ENCODE results near the gene SHQ1.

Gene SHQ1

GRCh38 chr3:72766866-72767265, 81.4 kb downstream of the SHQ1 start:
- no peaks in the 10 kb centered on the region for H3K27me3 ChIP-seq (ENCODE audit: insufficient read depth, low read depth)
- H2AFZ ChIP-seq (ENCODE audit: low read depth) = no peak overlapping the region
- H3K79me2 ChIP-seq (ENCODE audit: insufficient read depth, low read depth) = no peaks in the 10 kb centered on the region
- no peaks in the 10 kb centered on the region for H3K36me3 ChIP-seq (ENCODE audit: insufficient read depth)
- H3K27ac ChIP-seq = no peak overlapping the region
- H3K4me2 ChIP-seq = no peak overlapping the region
- H3K4me1 ChIP-seq (ENCODE audit: low read depth, poor library complexity, severe bottlenecking) = no peaks in the 10 kb centered on the region
- H4K20me1 ChIP-seq (ENCODE audit: insufficient read depth) = no peaks in the 10 kb centered on the region
- TF ChIP-seq CTCF (conservative IDR thresholded peaks at IDR 0.05; ENCODE audit: low read depth, low read length) = no peak
- no peak overlapping the region for H3K4me3 ChIP-seq (IDR thresholded peaks at IDR 0.05; ENCODE audit: insufficient read depth, low read depth, low read length)
- no peak overlapping the region for H3K9ac ChIP-seq

GRCh38 chr3:72763751-72764440, 84.3 kb downstream of the SHQ1 start:
- Histone ChIP-seq H2AFZ (ENCODE audit: low read depth) (no peak overlapping the region), H4K20me1 (ENCODE audit: insufficient read depth) (no peaks in the 10 kb centered on the region), H3K4me3 (IDR thresholded peaks at IDR 0.05; ENCODE audit: insufficient read depth, low read depth, low read length) (no peak overlapping the region), H3K27ac (no peak overlapping the region), H3K4me2 (no peak overlapping the region), H3K27me3 (ENCODE audit: insufficient read depth, low read depth) (no peaks in the 10 kb centered on the region), H3K4me1 (ENCODE audit: low read depth, poor library complexity, severe bottlenecking) (no peaks in the 10 kb centered on the region), H3K9ac (no peak overlapping the region), H3K36me3 (ENCODE audit: insufficient read depth) (no peaks in the 10 kb centered on the region), H3K79me2 (ENCODE audit: insufficient read depth, low read depth) (no peaks in the 10 kb centered on the region)
- TF ChIP-seq CTCF (conservative IDR thresholded peaks at IDR 0.05; ENCODE audit: low read depth, low read length) = no peak

- no peak overlapping the region for H2AFZ ChIP-seq (ENCODE audit: low read depth)
- no peak for TF ChIP-seq CTCF (conservative IDR thresholded peaks at IDR 0.05; ENCODE audit: low read depth, low read length)
- H3K27me3 ChIP-seq (ENCODE audit: insufficient read depth, low read depth) = no peaks in the 10 kb centered on the region
- no peak overlapping the region for H3K4me2 ChIP-seq
- H3K36me3 ChIP-seq (ENCODE audit: insufficient read depth) = no peaks in the 10 kb centered on the region
- H4K20me1 ChIP-seq (ENCODE audit: insufficient read depth) = no peaks in the 10 kb centered on the region
- H3K4me3 ChIP-seq (IDR thresholded peaks at IDR 0.05; ENCODE audit: insufficient read depth, low read depth, low read length) = no peak overlapping the region
- peaks cover 12% of the 10 kb centered on the region for H3K4me1 ChIP-seq (ENCODE audit: low read depth, poor library complexity, severe bottlenecking)
- no peaks in the 10 kb centered on the region for H3K79me2 ChIP-seq (ENCODE audit: insufficient read depth, low read depth)
- H3K9ac ChIP-seq = no peak overlapping the region
- H3K27ac ChIP-seq = no peak overlapping the region
Measured at GRCh38 chr3:72761410-72761809, 86.8 kb downstream of the SHQ1 start.

- Histone ChIP-seq H3K36me3 (ENCODE audit: insufficient read depth) (no peaks in the 10 kb centered on the region), H4K20me1 (ENCODE audit: insufficient read depth) (no peaks in the 10 kb centered on the region), H3K4me3 (IDR thresholded peaks at IDR 0.05; ENCODE audit: insufficient read depth, low read depth, low read length) (no peak overlapping the region), H3K9ac (no peak overlapping the region), H3K79me2 (ENCODE audit: insufficient read depth, low read depth) (no peaks in the 10 kb centered on the region), H2AFZ (ENCODE audit: low read depth) (no peak overlapping the region), H3K27ac (no peak overlapping the region), H3K4me1 (ENCODE audit: low read depth, poor library complexity, severe bottlenecking) (peaks cover 14% of the 10 kb centered on the region), H3K27me3 (ENCODE audit: insufficient read depth, low read depth) (no peaks in the 10 kb centered on the region), H3K4me2 (no peak overlapping the region)
- TF ChIP-seq CTCF (conservative IDR thresholded peaks at IDR 0.05; ENCODE audit: low read depth, low read length) = no peak
Measured at GRCh38 chr3:72760225-72760624, 88.0 kb downstream of the SHQ1 start.

All from KMS-11 (cell line).